Tibial nerve (tissue), 4 donors: ENCODE data around the gene TES. TPM values are rescaled to one million over a fixed set of nuclear protein-coding genes. Genes with fewer than 3 reads are reported as not detected.

Source experiments
- DNase-seq, 2 donors: peaks; one replicate each; pipeline ENCODE4 v3.0.0-alpha.2; 2019; ENCODE audit warnings: low spot score in 2 of 2
- H3K27ac ChIP-seq, 4 donors: fragments of 200-600 bp; sonication (generic) in 3 of 4; one replicate each; pipeline ENCODE4 v1.5.1; 2017 to 2019; ENCODE audit warnings: mild to moderate bottlenecking in 1 of 4
- H3K27me3 ChIP-seq, 2 donors: fragments of 200-600 bp; sonication (generic) in 1 of 2; one replicate each; pipeline versions ENCODE4 v1.5.1 to v1.6.0; 2017 to 2019
- H3K36me3 ChIP-seq, 3 donors: fragments of 200-600 bp; sonication (generic); one replicate each; pipeline ENCODE4 v1.5.1; 2018 to 2019
- H3K4me1 ChIP-seq, 4 donors: fragments of 200-600 bp; sonication (generic) in 3 of 4; one replicate each; pipeline ENCODE4 v1.5.1; 2017 to 2019
- H3K4me3 ChIP-seq, 4 donors: fragments of 200-600 bp; sonication (generic) in 3 of 4; one replicate each; pipeline ENCODE4 v1.5.1; 2017 to 2019; ENCODE audit warnings: mild to moderate bottlenecking in 1 of 4, moderate library complexity in 1 of 4
- H3K9me3 ChIP-seq, 4 donors: fragments of 200-600 bp; sonication (generic) in 3 of 4; one replicate each; pipeline ENCODE4 v1.5.1; 2017 to 2019
- CTCF ChIP-seq, 5 experiments: fragments of 200-600 bp in 3 of 5; fragments of 450-650 bp in 2 of 5; sonication (generic) in 3 of 5; IDR thresholded peaks; one replicate each; pipeline ENCODE4 v1.5.1; 2016 to 2019; ENCODE audit warnings: antibody characterized with exemption in 5 of 5, mild to moderate bottlenecking in 3 of 5, moderate library complexity in 2 of 5
- EP300 ChIP-seq, 2 donors: sonication (generic); formaldehyde crosslinking; IDR thresholded peaks; one replicate each; pipeline ENCODE4 v1.6.1; 2017; ENCODE audit warnings: antibody characterized with exemption in 2 of 2, mild to moderate bottlenecking in 1 of 2
- POLR2A ChIP-seq, 2 donors: fragments of 450-650 bp; IDR thresholded peaks; one replicate each; pipeline ENCODE4 v1.6.1; 2017; ENCODE audit warnings: antibody characterized with exemption in 2 of 2, mild to moderate bottlenecking in 2 of 2, moderate library complexity in 2 of 2
- WGBS, 2 donors: methylation state at CpG; one replicate each; pipeline ENCODE4 v1.1.5; 2018; 5-methylcytosine and 5-hydroxymethylcytosine counted together
- total RNA-seq, 4 donors: library from RNA; depleted of rRNA; stranded (reverse); fragments of >200 nt; gene quantifications; one replicate each; pipeline ENCODE4 v1.1.0, GENCODE V29; 2016

The TES gene
- total RNA-seq, 4 donors from 2014 or later, result 18.6 to 28.3 (median 24.2) TPM

DNA sequence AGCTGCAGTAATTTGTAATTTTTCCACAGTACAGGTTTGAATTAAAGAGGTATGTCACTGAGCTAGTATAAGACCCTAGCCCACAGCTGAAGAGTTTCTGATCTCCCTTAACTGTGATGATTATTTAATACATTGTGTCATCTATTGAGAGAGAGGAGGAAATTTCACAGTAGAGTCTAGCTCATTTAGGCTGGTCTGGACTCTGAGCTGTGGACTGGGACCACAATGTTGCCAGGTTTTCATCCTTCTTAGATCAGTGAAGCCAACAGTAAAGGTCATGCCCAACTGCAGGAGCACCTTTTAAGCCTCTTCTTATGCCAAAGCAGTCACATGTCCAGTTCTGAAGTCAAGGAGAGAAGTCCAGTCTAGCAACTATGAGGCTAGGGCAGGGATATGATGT is 8.9 kb downstream of the TES start:
- DNase-seq, result no peak
- TF ChIP-seq EP300 (IDR thresholded peaks at IDR 0.05) (no peak), CTCF (IDR thresholded peaks at IDR 0.05) (no peak), POLR2A (IDR thresholded peaks at IDR 0.05) (no peak)
- peaks cover 0 to 13% (median 4%) of the 10 kb centered on the region in 4 donors for H3K4me1 ChIP-seq
- no peaks in the 10 kb centered on the region for H3K36me3 ChIP-seq
- H3K27ac ChIP-seq, result no peak overlapping the region
- H3K9me3 ChIP-seq, result no peaks in the 10 kb centered on the region
- H3K4me3 ChIP-seq, result no peak overlapping the region
- H3K27me3 ChIP-seq, result peaks cover 0 to 3% of the 10 kb centered on the region in 2 donors

DNA sequence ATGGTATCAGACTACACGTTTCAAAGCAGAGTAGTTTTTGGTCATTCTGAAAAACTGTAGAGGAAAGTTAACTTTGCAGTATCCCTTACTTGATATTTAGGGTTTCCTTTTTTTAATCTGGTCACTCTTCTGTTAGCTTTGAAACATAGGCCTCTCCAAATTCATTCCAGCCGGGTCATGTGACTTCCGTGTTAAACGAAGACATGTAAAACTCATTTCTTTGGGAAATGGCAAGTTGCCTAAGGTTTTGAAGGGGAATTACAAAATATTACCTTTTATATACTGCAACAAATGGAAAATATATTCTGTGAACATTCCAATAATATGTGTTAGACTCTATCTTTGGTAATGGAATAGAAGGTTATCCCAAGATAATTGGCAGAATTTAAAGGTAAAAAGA is 9.5 kb downstream of the TES start:
- no peaks in the 10 kb centered on the region for H3K36me3 ChIP-seq
- H3K27me3 ChIP-seq, result no peaks in the 10 kb centered on the region
- no peak for DNase-seq
- no peaks in the 10 kb centered on the region for H3K9me3 ChIP-seq
- no peak overlapping the region for H3K27ac ChIP-seq
- H3K4me1 ChIP-seq, result peaks cover 0 to 8% (median 4%) of the 10 kb centered on the region in 4 donors
- TF ChIP-seq EP300 (IDR thresholded peaks at IDR 0.05) (no peak), CTCF (IDR thresholded peaks at IDR 0.05) (no peak), POLR2A (IDR thresholded peaks at IDR 0.05) (no peak)
- H3K4me3 ChIP-seq, result no peak overlapping the region
- 88% methylated on average over 4 of the region's 4 CpGs for WGBS, 2 donors

DNA sequence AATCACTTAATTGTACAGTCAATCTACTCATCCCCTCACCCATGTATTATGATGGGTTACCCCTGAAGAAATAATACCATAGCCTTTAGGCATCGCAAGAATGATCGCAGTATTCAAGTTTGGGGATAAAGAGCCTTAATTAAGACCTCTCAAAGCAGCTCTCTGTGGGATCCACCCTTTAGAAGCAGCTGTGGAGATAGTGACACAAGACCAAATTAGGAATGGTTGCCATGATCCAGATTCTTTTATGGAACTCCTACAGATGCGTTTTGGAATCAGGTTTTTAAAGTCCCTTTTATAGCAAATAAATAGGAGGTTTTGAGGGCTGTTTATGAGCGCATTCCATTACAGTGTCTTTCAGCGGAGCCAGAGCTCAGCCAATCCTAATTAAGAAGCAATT is 12.2 kb downstream of the TES start:
- no peak overlapping the region for H3K4me3 ChIP-seq
- H3K9me3 ChIP-seq, result no peaks in the 10 kb centered on the region
- no peak for DNase-seq
- no peaks in the 10 kb centered on the region for H3K36me3 ChIP-seq
- H3K4me1 ChIP-seq, result peaks cover 0 to 5% (median 4%) of the 10 kb centered on the region in 4 donors
- H3K27me3 ChIP-seq, result no peaks in the 10 kb centered on the region
- WGBS, 2 donors, result 76 to 77% methylated on average over 5 of the region's 5 CpGs
- H3K27ac ChIP-seq, result no peak overlapping the region
- no peak for TF ChIP-seq POLR2A (IDR thresholded peaks at IDR 0.05)

GRCh38 chr7:116223588-116223987 is 13.2 kb downstream of the TES start:
- 83 to 88% methylated on average over 1 of the region's 1 CpG for WGBS, 2 donors
- DNase-seq, result no peak
- no peak overlapping the region for H3K27ac ChIP-seq
- H3K4me1 ChIP-seq, result peaks cover 0 to 15% (median 0%) of the 10 kb centered on the region in 4 donors
- no peak overlapping the region for H3K4me3 ChIP-seq
- H3K27me3 ChIP-seq, result no peaks in the 10 kb centered on the region
- TF ChIP-seq EP300 (IDR thresholded peaks at IDR 0.05) (no peak), CTCF (IDR thresholded peaks at IDR 0.05) (no peak), POLR2A (IDR thresholded peaks at IDR 0.05) (no peak)
- H3K9me3 ChIP-seq, result no peaks in the 10 kb centered on the region
- no peaks in the 10 kb centered on the region for H3K36me3 ChIP-seq

- Histone ChIP-seq H3K9me3 (no peaks in the 10 kb centered on the region), H3K4me1 (peaks cover 0 to 22% (median 0%) of the 10 kb centered on the region in 4 donors), H3K4me3 (no peak overlapping the region), H3K27me3 (no peaks in the 10 kb centered on the region), H3K27ac (no peak overlapping the region), H3K36me3 (no peaks in the 10 kb centered on the region)
- TF ChIP-seq CTCF (IDR thresholded peaks at IDR 0.05), result no peak
- WGBS, 2 donors, result 71 to 78% methylated on average over 2 of the region's 2 CpGs
- no peak for DNase-seq
These were observed 14.3 kb downstream of the TES start for GRCh38 chr7:116224492-116225098.

- Histone ChIP-seq H3K27ac (no peak overlapping the region), H3K4me1 (peaks cover 0 to 34% (median 9%) of the 10 kb centered on the region in 4 donors)
- TF ChIP-seq POLR2A (IDR thresholded peaks at IDR 0.05) (no peak), CTCF (IDR thresholded peaks at IDR 0.05) (no peak), EP300 (IDR thresholded peaks at IDR 0.05) (no peak)
These were observed 15.5 kb downstream of the TES start for GRCh38 chr7:116225860-116226259.

More at GRCh38 chr7:116225860-116226259, 15.5 kb downstream of the TES start:
- H3K9me3 ChIP-seq, result no peaks in the 10 kb centered on the region
- no peaks in the 10 kb centered on the region for H3K27me3 ChIP-seq
- no peaks in the 10 kb centered on the region for H3K36me3 ChIP-seq
- DNase-seq, result no peak
- no peak overlapping the region for H3K4me3 ChIP-seq
